Omental fat pad (tissue), 4 donors: ENCODE results near the gene CAMK4. TPM values are rescaled to one million over a fixed set of nuclear protein-coding genes. Genes with fewer than 3 reads are reported as not detected.
"Not testable (repeated sequence)": the region's sequence is repeated elsewhere in the genome, so short reads cannot be mapped to it uniquely, and the experiment has no call there.

ENCODE experiments used
- ATAC-seq: fragments of 150-250 bp; one replicate; pipeline ENCODE4 v1.9.1; 2016; ENCODE audit warnings: mild to moderate bottlenecking, moderate library complexity; ENCODE audit not compliant: low FRiP score
- DNase-seq: peaks from one replicate; pipeline ENCODE4 v3.0.0-alpha.2; 2019; ENCODE audit warnings: low spot score
- CTCF ChIP-seq, 3 donors: fragments of 450-650 bp; IDR thresholded peaks; one replicate each; pipeline ENCODE4 v1.5.1; 2016 to 2017; ENCODE audit warnings: antibody characterized with exemption in 3 of 3, mild to moderate bottlenecking in 3 of 3, moderate library complexity in 2 of 3
- total RNA-seq, 4 donors: library from RNA; depleted of rRNA; stranded (reverse); fragments of >200 nt; gene quantifications; one replicate each; pipeline ENCODE4 v1.1.0, GENCODE V29; 2016

CAMK4 gene
- total RNA-seq, 4 donors from 2014 or later, result 0.44 to 3.8 (median 1.7) TPM

DNA sequence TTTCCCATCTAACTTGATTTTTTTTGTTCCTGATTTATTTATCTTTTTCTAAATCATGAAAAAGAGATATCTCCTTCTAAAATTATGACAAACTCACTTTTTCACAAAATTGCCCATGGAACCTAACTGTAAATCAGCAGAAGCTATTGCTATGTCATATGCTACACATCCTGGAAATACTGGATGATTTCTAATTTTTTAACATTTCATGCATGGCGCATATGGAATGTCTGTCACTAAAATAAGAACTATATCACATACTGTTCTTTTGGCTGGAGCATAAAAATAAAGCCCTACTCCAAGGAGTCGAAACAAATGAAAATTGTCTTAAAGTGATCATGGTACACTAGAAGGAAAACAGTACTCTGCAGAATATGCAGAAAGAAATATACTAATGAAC is 60.6 kb downstream of the CAMK4 start:
- DNase-seq (no peak), ATAC-seq (no peak)
- no peak for TF ChIP-seq CTCF (IDR thresholded peaks at IDR 0.05)

DNA sequence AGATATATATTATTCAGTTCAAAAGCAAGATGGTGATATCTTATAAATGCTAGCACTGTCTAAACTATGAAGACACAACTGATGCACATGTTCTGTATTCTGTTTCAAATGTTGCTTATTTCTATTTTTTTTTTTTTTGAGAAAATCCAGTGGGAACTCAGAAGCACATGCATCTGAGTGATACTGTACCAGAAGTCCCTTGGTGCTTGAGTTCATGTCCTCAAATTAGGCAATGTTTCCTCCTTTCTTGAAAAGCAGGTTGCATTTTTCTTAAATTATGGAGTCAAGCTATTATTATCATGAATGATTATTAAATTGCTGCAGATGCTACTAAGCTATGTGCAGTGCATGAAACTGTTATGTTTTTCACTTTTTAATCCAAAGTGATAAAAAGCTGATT is 70.4 kb downstream of the CAMK4 start:
- ATAC-seq (no peak), DNase-seq (no peak)
- TF ChIP-seq CTCF (IDR thresholded peaks at IDR 0.05), result no peak

GRCh38 chr5:111295649-111296048 is 71.5 kb downstream of the CAMK4 start:
- TF ChIP-seq CTCF (IDR thresholded peaks at IDR 0.05), result no peak
- no peak for ATAC-seq
- no peak for DNase-seq

DNA sequence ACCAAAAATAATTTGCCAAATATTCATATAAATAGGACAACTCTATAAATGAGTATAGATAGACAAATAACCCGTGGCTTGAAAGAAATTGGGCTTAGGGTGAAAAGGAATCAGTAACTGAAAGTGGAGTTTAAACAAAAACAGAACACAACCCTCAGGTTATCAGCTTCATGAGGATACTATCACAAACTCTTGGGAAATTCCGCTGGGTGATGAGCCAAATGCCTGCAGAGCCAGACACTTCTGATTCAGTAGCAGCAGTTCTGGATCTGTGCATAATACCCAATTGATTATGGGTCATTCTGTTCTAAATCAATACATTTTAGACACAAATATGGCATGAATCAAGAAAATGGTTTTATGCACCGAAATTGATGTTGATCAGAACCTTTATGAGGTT is 72.4 kb downstream of the CAMK4 start:
- ATAC-seq (no peak), DNase-seq (no peak)
- no peak for TF ChIP-seq CTCF (IDR thresholded peaks at IDR 0.05)

DNA sequence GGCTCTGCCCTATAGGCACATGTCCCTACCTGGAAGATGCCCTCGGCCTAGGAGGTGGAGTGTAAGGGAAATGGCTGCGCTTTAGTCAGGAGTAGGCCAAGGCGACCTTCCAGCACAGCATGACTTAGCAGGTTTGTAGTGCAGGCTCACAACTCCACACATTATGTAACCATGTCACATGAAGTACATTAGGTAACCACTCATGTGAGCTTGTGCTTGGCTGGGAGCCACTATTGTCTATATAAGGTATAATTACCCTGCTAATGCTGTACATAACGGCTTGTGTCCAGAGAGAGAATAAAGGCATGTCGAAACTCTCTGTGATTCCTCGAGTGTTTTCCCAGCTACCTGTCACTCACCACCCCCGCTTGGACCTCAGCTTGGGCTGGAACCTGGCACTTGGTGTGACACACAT is 74.9 kb downstream of the CAMK4 start:
- ATAC-seq (no peak), DNase-seq (no peak)
- no peak for TF ChIP-seq CTCF (IDR thresholded peaks at IDR 0.05)

GRCh38 chr5:111299831-111300432 is 75.7 kb downstream of the CAMK4 start:
- no peak for TF ChIP-seq CTCF (IDR thresholded peaks at IDR 0.05)
- DNase-seq (no peak), ATAC-seq (no peak)

DNA sequence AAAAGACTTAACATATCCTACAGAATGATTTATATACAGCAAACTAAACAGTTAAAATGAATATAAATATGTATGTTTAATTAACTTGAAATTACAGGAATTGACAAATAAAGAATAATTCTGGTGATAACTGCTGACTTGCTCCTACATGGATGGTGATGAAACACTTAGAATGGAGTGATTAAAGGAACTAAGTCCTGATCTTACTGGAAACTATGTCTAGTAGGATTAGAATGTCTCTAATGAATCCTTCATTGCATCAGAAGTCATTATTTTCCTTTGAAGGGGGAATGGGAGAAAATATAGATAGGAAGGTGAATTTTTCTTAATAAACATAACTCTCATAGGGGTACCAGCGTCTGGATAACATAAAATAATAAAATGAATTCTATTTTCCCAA is 77.1 kb downstream of the CAMK4 start:
- no peak for DNase-seq
- no peak for TF ChIP-seq CTCF (IDR thresholded peaks at IDR 0.05)
- ATAC-seq, result no peak

GRCh38 chr5:111302043-111302442 is 77.9 kb downstream of the CAMK4 start:
- ATAC-seq, DNase-seq: not testable (repeated sequence)
